Heart left ventricle (tissue), 13 donors: ENCODE data around the gene ZNF362.

Experiments used
- CTCF ChIP-seq, 12 donors: fragments of 200-600 bp; sonication (generic) in 4 of 12; IDR thresholded peaks; one replicate each; pipeline versions ENCODE4 v1.5.0 to v1.8.0; 2018 to 2022; ENCODE audit warnings: antibody characterized with exemption in 12 of 12, mild to moderate bottlenecking in 5 of 12
- POLR2A ChIP-seq, 2 donors: fragments of 450-650 bp; IDR thresholded peaks; one replicate each; pipeline ENCODE4 v1.6.1; 2017; ENCODE audit warnings: antibody characterized with exemption in 2 of 2, mild to moderate bottlenecking in 2 of 2, moderate library complexity in 2 of 2
- donor health status: ischemic (EF 13 %, LVEDD 7.1; RV severe dilation, severe dysfunction).
- donor health status: DM: no; HTN: yes; CAD: no.
- donor health status: DM: no; HTN: no; CAD: no.
- donor health status: ischemic (EF 25% LVEDD 6.9; RV normal size, moderate dysfunction).
- donor health status: ischemic (EF 25% LVEDD 5.7; RV mildly dilated, moderate dysfunction).
- donor health status: ischemic (EF 35%, LVEDD 5.7; RV mildly dilated, moderate dysfunction).
- donor health status: nonischemic (EF 11% LVEDD 7.7; RV severe dilation, severe dysfunction).
- donor health status: DM: yes; HTN: yes; CAD: no.
- donor health status: PGD.
- donor health status: ischemic (EF 29% LVEDD 5.4; RV normal size, mild dysfunction).
- donor health status: nonischemic (EF 23%, LVEDD 6.1; RV moderate dilation, normal function).

- TF ChIP-seq POLR2A (IDR thresholded peaks at IDR 0.05), result no peak
- TF ChIP-seq CTCF (IDR thresholded peaks at IDR 0.05), result no peak
Observed at GRCh38 chr1:33261344-33261743, 5.1 kb downstream of the ZNF362 start.
